GM23338 (cell line): ENCODE results near the gene ITIH3. TPM values are rescaled to one million over a fixed set of nuclear protein-coding genes. Genes with fewer than 3 reads are reported as not detected.

ENCODE experiments used
- ATAC-seq: fragments of 200-7000 bp; cut with Tn5 transposase; 3 replicates; pipeline ENCODE4 v1.9.1; 2020
- DNase-seq: peaks from one replicate; pipeline ENCODE4 v3.0.0-alpha.2; 2015; ENCODE audit warnings: low spot score
- H2AFZ ChIP-seq: fragments of 200-600 bp; sonication (generic); 2 replicates; pipeline ENCODE4 v1.8.0; 2016; ENCODE audit warnings: antibody characterized with exemption, mild to moderate bottlenecking, moderate library complexity
- H3F3A ChIP-seq: fragments of 200-600 bp; sonication (generic); replicated peaks from 2 replicates; pipeline ENCODE4 v1.8.0; 2017; ENCODE audit warnings: antibody characterized with exemption, mixed run types, low read depth
- H3K27ac ChIP-seq: fragments of 200-600 bp; sonication (generic); 2 replicates; pipeline ENCODE4 v1.6.1; 2016; ENCODE audit warnings: low read depth
- H3K27me3 ChIP-seq: fragments of 200-600 bp; sonication (generic); 2 replicates; pipeline ENCODE4 v1.8.0; 2016; ENCODE audit warnings: mild to moderate bottlenecking, mixed run types, moderate library complexity; ENCODE audit not compliant: insufficient read depth
- H3K36me3 ChIP-seq: fragments of 200-600 bp; sonication (generic); 2 replicates; pipeline ENCODE4 v1.8.0; 2016; ENCODE audit warnings: mild to moderate bottlenecking; ENCODE audit not compliant: insufficient read depth
- H3K4me1 ChIP-seq: fragments of 200-600 bp; sonication (generic); 2 replicates; pipeline ENCODE4 v1.8.0; 2016; ENCODE audit warnings: mild to moderate bottlenecking, moderate library complexity; ENCODE audit not compliant: insufficient read depth
- H3K4me2 ChIP-seq: fragments of 200-600 bp; sonication (generic); 2 replicates; pipeline ENCODE4 v1.7.1; 2017; ENCODE audit warnings: mixed run types
- H3K4me3 ChIP-seq: fragments of 200-600 bp; sonication (generic); 2 replicates; pipeline ENCODE4 v1.6.1; 2016; ENCODE audit warnings: mixed run types
- H3K79me2 ChIP-seq: fragments of 200-600 bp; sonication (generic); replicated peaks from 2 replicates; pipeline ENCODE4 v1.8.0; 2017; ENCODE audit warnings: mild to moderate bottlenecking; ENCODE audit not compliant: insufficient read depth
- H3K9me2 ChIP-seq: fragments of 200-600 bp; sonication (generic); 2 replicates; pipeline ENCODE4 v1.8.0; 2017; ENCODE audit not compliant: insufficient read depth
- H4K20me1 ChIP-seq: fragments of 200-600 bp; sonication (generic); replicated peaks from 2 replicates; pipeline ENCODE4 v1.8.0; 2017; ENCODE audit warnings: mild to moderate bottlenecking; ENCODE audit not compliant: insufficient read depth
- H3K27ac Mint-ChIP-seq: 2 replicates; pipeline ENCODE4 v1.8.0; 2020; ENCODE audit warnings: inconsistent platforms, mild to moderate bottlenecking, moderate library complexity, mixed read lengths
- H3K27me3 Mint-ChIP-seq: 3 replicates; pipeline ENCODE4 v1.8.0; 2022; ENCODE audit warnings: low read depth, mild to moderate bottlenecking, moderate library complexity, mixed read lengths, inconsistent platforms; ENCODE audit not compliant: insufficient read depth, poor library complexity
- H3K36me3 Mint-ChIP-seq: 3 replicates; pipeline ENCODE4 v1.8.0; 2021; ENCODE audit warnings: low read depth, mild to moderate bottlenecking, inconsistent platforms, moderate library complexity, mixed read lengths
- H3K4me1 Mint-ChIP-seq: 3 replicates; pipeline ENCODE4 v1.8.0; 2020; ENCODE audit warnings: mild to moderate bottlenecking, inconsistent platforms, mixed read lengths
- H3K4me3 Mint-ChIP-seq: 3 replicates; pipeline ENCODE4 v1.8.0; 2021; ENCODE audit warnings: moderate library complexity, mild to moderate bottlenecking, inconsistent platforms, mixed read lengths
- H3K9me3 Mint-ChIP-seq: 3 replicates; pipeline ENCODE4 v1.8.0; 2020; ENCODE audit warnings: moderate library complexity, mild to moderate bottlenecking, inconsistent platforms, mixed read lengths
- EZH2 ChIP-seq: fragments of 200-600 bp; sonication (generic); IDR thresholded peaks from one replicate; pipeline ENCODE4 v1.8.0; 2017; ENCODE audit warnings: antibody characterized with exemption, mild to moderate bottlenecking, low read depth; ENCODE audit not compliant: unreplicated experiment
- JUNB ChIP-seq: IDR thresholded peaks from one replicate; pipeline ENCODE4 v1.6.1; 2016; ENCODE audit warnings: antibody characterized with exemption; ENCODE audit not compliant: unreplicated experiment
- ZNF114 ChIP-seq: fragments of 250-450 bp; sonication (Bioruptor Pico); IDR thresholded peaks from 2 replicates; pipeline ENCODE4 v1.5.0; 2020; ENCODE audit warnings: mild to moderate bottlenecking, moderate library complexity
- ZNF331 ChIP-seq: fragments of 250-450 bp; sonication (Bioruptor Pico); IDR thresholded peaks from 2 replicates; pipeline ENCODE4 v1.5.0; 2020; ENCODE audit warnings: low read depth, mild to moderate bottlenecking, moderate library complexity
- polyA plus RNA-seq: library from polyadenylated mRNA; unstranded; fragments of >200 nt; fragmentation: Nextera tagmentation; extraction: Ambion mirVana; gene quantifications from 2 replicates; pipeline ENCODE4 v1.2.1, GENCODE V29; 2016
- total RNA-seq: library from RNA; depleted of rRNA; stranded (reverse); fragments of >200 nt; shearing (Covaris generic); gene quantifications from 2 replicates; pipeline ENCODE4 v1.2.3, GENCODE V29; 2014
- TF ChIP-seq, protein P1 (sequence below): IDR thresholded peaks from one replicate; pipeline ENCODE4 v1.6.1; 2018; ENCODE audit warnings: antibody characterized with exemption; ENCODE audit not compliant: unreplicated experiment
- TF ChIP-seq, protein P2 (sequence below): fragments of 250-450 bp; sonication (Bioruptor Pico); IDR thresholded peaks from 2 replicates; pipeline ENCODE4 v1.5.0; 2020; ENCODE audit warnings: mild to moderate bottlenecking, moderate library complexity
- TF ChIP-seq, protein P3 (sequence below), 2 experiments: fragments of 200-600 bp in 1 of 2; sonication (generic) in 1 of 2; conservative IDR thresholded peaks; 2 replicates each; pipeline versions ENCODE4 v1.5.1 to v1.6.1; 2016 to 2017; ENCODE audit warnings: antibody characterized with exemption in 2 of 2, low read depth in 2 of 2, mild to moderate bottlenecking in 2 of 2, moderate library complexity in 1 of 2

The ITIH3 gene
- total and polyA plus RNA-seq, 2 experiments from 2014 or later = not detected

DNA sequence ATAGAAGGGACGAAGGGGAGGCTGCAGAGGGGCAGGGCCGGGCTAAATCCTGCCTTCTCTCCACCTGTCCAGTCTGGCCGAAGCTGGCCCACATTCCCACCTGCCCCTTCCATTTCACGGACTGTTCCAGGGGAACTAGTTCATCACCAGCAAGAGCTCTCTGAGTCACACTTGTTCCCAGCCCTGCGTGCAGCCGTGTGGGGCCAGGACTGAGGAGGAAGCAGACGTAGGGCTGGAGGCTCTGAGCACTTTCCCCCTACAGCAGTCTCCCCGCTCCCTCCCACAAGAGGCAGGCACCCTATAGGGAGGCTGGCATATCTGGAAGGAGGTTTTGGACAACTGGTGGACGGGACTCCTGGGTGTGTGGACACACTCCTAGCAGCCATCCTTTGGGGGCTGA lies 32.8 kb downstream of the ITIH3 start (continued):
- no peak for TF ChIP-seq JUNB
- no peak for TF ChIP-seq ZNF331 (CRISPR knock-in tag)
- TF ChIP-seq EZH2 = no peak
- no peak for TF ChIP-seq ZNF114
- TF ChIP-seq, protein P1, sequence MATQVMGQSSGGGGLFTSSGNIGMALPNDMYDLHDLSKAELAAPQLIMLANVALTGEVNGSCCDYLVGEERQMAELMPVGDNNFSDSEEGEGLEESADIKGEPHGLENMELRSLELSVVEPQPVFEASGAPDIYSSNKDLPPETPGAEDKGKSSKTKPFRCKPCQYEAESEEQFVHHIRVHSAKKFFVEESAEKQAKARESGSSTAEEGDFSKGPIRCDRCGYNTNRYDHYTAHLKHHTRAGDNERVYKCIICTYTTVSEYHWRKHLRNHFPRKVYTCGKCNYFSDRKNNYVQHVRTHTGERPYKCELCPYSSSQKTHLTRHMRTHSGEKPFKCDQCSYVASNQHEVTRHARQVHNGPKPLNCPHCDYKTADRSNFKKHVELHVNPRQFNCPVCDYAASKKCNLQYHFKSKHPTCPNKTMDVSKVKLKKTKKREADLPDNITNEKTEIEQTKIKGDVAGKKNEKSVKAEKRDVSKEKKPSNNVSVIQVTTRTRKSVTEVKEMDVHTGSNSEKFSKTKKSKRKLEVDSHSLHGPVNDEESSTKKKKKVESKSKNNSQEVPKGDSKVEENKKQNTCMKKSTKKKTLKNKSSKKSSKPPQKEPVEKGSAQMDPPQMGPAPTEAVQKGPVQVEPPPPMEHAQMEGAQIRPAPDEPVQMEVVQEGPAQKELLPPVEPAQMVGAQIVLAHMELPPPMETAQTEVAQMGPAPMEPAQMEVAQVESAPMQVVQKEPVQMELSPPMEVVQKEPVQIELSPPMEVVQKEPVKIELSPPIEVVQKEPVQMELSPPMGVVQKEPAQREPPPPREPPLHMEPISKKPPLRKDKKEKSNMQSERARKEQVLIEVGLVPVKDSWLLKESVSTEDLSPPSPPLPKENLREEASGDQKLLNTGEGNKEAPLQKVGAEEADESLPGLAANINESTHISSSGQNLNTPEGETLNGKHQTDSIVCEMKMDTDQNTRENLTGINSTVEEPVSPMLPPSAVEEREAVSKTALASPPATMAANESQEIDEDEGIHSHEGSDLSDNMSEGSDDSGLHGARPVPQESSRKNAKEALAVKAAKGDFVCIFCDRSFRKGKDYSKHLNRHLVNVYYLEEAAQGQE = no peak

DNA sequence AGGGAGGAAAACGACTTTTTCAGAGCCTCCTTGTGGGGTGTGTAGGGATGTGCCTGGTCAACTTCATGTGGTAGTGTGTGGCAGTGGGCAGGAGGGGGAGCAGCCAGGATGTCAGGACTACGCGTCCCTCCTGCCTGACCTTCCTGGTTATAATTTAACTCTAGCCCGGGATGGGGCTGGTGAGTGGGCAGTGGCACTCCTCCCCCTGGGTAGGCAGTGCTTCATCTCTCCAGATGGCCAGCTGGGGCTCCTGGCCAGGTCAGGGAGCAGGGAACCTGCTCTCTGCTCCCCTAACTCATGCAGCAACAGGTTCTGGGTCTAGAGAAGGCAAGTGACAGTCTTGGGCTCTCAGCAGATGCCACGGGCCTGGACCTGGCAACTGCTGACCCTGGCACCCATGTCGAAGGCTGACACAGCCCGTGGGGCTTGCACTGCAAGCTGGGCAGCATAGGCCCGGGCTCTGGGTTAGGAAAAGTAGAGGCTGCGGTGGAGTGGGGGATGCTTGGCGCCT lies 33.3 kb downstream of the ITIH3 start:
- H3K79me2 ChIP-seq = no peaks in the 10 kb centered on the region
- H3K9me2 ChIP-seq = no peaks in the 10 kb centered on the region
- no peaks in the 10 kb centered on the region for H4K20me1 ChIP-seq
- no peak overlapping the region for H3K4me2 ChIP-seq
- H3K4me1 Mint-ChIP-seq = peaks cover 7% of the 10 kb centered on the region
- peak; percentile 35 for DNase-seq
- H3K36me3 ChIP-seq = no peaks in the 10 kb centered on the region
- H3K27ac Mint-ChIP-seq = no peak overlapping the region
- H3K4me3 Mint-ChIP-seq = no peak overlapping the region
- TF ChIP-seq, protein P2, sequence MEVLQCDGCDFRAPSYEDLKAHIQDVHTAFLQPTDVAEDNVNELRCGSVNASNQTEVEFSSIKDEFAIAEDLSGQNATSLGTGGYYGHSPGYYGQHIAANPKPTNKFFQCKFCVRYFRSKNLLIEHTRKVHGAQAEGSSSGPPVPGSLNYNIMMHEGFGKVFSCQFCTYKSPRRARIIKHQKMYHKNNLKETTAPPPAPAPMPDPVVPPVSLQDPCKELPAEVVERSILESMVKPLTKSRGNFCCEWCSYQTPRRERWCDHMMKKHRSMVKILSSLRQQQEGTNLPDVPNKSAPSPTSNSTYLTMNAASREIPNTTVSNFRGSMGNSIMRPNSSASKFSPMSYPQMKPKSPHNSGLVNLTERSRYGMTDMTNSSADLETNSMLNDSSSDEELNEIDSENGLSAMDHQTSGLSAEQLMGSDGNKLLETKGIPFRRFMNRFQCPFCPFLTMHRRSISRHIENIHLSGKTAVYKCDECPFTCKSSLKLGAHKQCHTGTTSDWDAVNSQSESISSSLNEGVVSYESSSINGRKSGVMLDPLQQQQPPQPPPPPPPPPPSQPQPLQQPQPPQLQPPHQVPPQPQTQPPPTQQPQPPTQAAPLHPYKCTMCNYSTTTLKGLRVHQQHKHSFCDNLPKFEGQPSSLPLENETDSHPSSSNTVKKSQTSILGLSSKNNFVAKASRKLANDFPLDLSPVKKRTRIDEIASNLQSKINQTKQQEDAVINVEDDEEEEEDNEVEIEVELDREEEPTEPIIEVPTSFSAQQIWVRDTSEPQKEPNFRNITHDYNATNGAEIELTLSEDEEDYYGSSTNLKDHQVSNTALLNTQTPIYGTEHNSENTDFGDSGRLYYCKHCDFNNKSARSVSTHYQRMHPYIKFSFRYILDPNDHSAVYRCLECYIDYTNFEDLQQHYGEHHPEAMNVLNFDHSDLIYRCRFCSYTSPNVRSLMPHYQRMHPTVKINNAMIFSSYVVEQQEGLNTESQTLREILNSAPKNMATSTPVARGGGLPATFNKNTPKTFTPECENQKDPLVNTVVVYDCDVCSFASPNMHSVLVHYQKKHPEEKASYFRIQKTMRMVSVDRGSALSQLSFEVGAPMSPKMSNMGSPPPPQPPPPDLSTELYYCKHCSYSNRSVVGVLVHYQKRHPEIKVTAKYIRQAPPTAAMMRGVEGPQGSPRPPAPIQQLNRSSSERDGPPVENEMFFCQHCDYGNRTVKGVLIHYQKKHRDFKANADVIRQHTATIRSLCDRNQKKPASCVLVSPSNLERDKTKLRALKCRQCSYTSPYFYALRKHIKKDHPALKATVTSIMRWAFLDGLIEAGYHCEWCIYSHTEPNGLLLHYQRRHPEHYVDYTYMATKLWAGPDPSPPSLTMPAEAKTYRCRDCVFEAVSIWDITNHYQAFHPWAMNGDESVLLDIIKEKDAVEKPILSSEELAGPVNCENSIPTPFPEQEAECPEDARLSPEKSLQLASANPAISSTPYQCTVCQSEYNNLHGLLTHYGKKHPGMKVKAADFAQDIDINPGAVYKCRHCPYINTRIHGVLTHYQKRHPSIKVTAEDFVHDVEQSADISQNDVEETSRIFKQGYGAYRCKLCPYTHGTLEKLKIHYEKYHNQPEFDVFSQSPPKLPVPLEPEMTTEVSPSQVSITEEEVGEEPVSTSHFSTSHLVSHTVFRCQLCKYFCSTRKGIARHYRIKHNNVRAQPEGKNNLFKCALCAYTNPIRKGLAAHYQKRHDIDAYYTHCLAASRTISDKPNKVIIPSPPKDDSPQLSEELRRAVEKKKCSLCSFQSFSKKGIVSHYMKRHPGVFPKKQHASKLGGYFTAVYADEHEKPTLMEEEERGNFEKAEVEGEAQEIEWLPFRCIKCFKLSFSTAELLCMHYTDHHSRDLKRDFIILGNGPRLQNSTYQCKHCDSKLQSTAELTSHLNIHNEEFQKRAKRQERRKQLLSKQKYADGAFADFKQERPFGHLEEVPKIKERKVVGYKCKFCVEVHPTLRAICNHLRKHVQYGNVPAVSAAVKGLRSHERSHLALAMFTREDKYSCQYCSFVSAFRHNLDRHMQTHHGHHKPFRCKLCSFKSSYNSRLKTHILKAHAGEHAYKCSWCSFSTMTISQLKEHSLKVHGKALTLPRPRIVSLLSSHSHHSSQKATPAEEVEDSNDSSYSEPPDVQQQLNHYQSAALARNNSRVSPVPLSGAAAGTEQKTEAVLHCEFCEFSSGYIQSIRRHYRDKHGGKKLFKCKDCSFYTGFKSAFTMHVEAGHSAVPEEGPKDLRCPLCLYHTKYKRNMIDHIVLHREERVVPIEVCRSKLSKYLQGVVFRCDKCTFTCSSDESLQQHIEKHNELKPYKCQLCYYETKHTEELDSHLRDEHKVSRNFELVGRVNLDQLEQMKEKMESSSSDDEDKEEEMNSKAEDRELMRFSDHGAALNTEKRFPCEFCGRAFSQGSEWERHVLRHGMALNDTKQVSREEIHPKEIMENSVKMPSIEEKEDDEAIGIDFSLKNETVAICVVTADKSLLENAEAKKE (CRISPR knock-in tag) = no peak
- TF ChIP-seq, protein P3, sequence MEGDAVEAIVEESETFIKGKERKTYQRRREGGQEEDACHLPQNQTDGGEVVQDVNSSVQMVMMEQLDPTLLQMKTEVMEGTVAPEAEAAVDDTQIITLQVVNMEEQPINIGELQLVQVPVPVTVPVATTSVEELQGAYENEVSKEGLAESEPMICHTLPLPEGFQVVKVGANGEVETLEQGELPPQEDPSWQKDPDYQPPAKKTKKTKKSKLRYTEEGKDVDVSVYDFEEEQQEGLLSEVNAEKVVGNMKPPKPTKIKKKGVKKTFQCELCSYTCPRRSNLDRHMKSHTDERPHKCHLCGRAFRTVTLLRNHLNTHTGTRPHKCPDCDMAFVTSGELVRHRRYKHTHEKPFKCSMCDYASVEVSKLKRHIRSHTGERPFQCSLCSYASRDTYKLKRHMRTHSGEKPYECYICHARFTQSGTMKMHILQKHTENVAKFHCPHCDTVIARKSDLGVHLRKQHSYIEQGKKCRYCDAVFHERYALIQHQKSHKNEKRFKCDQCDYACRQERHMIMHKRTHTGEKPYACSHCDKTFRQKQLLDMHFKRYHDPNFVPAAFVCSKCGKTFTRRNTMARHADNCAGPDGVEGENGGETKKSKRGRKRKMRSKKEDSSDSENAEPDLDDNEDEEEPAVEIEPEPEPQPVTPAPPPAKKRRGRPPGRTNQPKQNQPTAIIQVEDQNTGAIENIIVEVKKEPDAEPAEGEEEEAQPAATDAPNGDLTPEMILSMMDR (conservative IDR thresholded peaks at IDR 0.05; ENCODE audit: low read depth in 2 of 2) = peak; percentile 8 to 25; a peak in 3 of 4 replicates
- peaks cover 6% of the 10 kb centered on the region for H3K27me3 Mint-ChIP-seq
- H2AFZ ChIP-seq = no peak overlapping the region
- peak; percentile 66 for ATAC-seq
- H3K4me1 ChIP-seq = no peaks in the 10 kb centered on the region
- H3K27me3 ChIP-seq = no peaks in the 10 kb centered on the region
- H3K27ac ChIP-seq = no peak overlapping the region
- H3F3A ChIP-seq = no peaks in the 10 kb centered on the region
- H3K4me3 ChIP-seq = no peak overlapping the region
- no peaks in the 10 kb centered on the region for H3K9me3 Mint-ChIP-seq
- peaks cover 4% of the 10 kb centered on the region; the same call in 1 of the 3 replicates for H3K36me3 Mint-ChIP-seq
